ENCODE results near the gene TFIP11.

- TF ChIP-seq CTCF (IDR thresholded peaks at IDR 0.05) (no peak), POLR2A (IDR thresholded peaks at IDR 0.05) (no peak)
These were observed 30.1 kb downstream of the TFIP11 start for GRCh38 chr22:26482161-26482560.
